OCI-LY7 (cell line): Measurements from ENCODE around the gene KRIT1. TPM values are rescaled to one million over a fixed set of nuclear protein-coding genes. Genes with fewer than 3 reads are reported as not detected.

Experiments used
- Bru-seq: library from RNA; stranded (reverse); fragments of 400-500 nt; gene quantifications from one replicate; lab custom pipeline; 2021; lab: Mats Ljungman, UMichigan
- BruChase-seq, 2 experiments: library from RNA; stranded (reverse); fragments of 400-500 nt; gene quantifications; one replicate each; lab custom pipeline; 2021; lab: Mats Ljungman, UMichigan
- BruUV-seq: library from RNA; stranded (reverse); fragments of 400-500 nt; replicated peaks from 2 replicates; lab custom pipeline; 2021; lab: Mats Ljungman, UMichigan
- CTCF ChIA-PET: fragments of 300-600 bp; sonication (Branson Sonifier 250); formaldehyde crosslinking; loops from one replicate; lab custom pipeline; 2022; ENCODE audit warnings: antibody characterized with exemption; ENCODE audit not compliant: unreplicated experiment; lab: Charles Lee
- POLR2A ChIA-PET: fragments of 300-600 bp; sonication (Branson Sonifier 250); formaldehyde crosslinking; loops from one replicate; lab custom pipeline; 2022; ENCODE audit warnings: antibody characterized with exemption; lab: Charles Lee
- DNase-seq: peaks from one replicate; pipeline ENCODE4 v3.0.0-alpha.2; 2015; ENCODE audit warnings: low spot score
- H2AFZ ChIP-seq: fragments of 200-600 bp; sonication (generic), shearing (Covaris generic); 2 replicates; pipeline ENCODE4 v1.6.1; 2014; ENCODE audit warnings: mild to moderate bottlenecking, antibody characterized with exemption, low read length, moderate library complexity
- H3K27ac ChIP-seq: fragments of 200-600 bp; sonication (generic); 2 replicates; pipeline ENCODE4 v1.5.1; 2014; ENCODE audit warnings: mixed run types, low read depth, mild to moderate bottlenecking, moderate library complexity, low read length, inconsistent platforms; ENCODE audit not compliant: poor library complexity, severe bottlenecking
- H3K36me3 ChIP-seq: fragments of 200-600 bp; sonication (generic); 2 replicates; pipeline ENCODE4 v1.6.1; 2014; ENCODE audit warnings: mild to moderate bottlenecking, antibody characterized with exemption, low read length, moderate library complexity, mixed read lengths; ENCODE audit not compliant: insufficient read depth
- H3K4me1 ChIP-seq: fragments of 200-600 bp; sonication (generic); 2 replicates; pipeline ENCODE4 v1.5.1; 2014; ENCODE audit warnings: mild to moderate bottlenecking, low read length; ENCODE audit not compliant: insufficient read depth, poor library complexity, severe bottlenecking
- H3K4me2 ChIP-seq: fragments of 200-600 bp; sonication (generic); 2 replicates; pipeline ENCODE4 v1.6.1; 2014; ENCODE audit warnings: mild to moderate bottlenecking, low read length
- H3K4me3 ChIP-seq: fragments of 200-600 bp; sonication (generic); 2 replicates; pipeline ENCODE4 v1.5.1; 2014; ENCODE audit warnings: mild to moderate bottlenecking, low read depth, low read length; ENCODE audit not compliant: poor library complexity, severe bottlenecking
- H3K79me2 ChIP-seq: fragments of 200-600 bp; sonication (generic); 2 replicates; pipeline ENCODE4 v1.6.1; 2016; ENCODE audit warnings: low read depth, mild to moderate bottlenecking, low read length, moderate library complexity, mixed read lengths; ENCODE audit not compliant: insufficient read depth
- H3K9me2 ChIP-seq: fragments of 200-600 bp; sonication (generic); 2 replicates; pipeline ENCODE4 v1.6.1; 2016; ENCODE audit warnings: mild to moderate bottlenecking, low read length, mixed read lengths; ENCODE audit not compliant: insufficient read depth
- H3K9me3 ChIP-seq: fragments of 200-600 bp; sonication (generic); 2 replicates; pipeline ENCODE4 v1.6.1; 2014; ENCODE audit warnings: mild to moderate bottlenecking, mixed run types, low read length, mixed read lengths
- H4K20me1 ChIP-seq: fragments of 200-600 bp; sonication (generic); 2 replicates; pipeline ENCODE4 v1.6.1; 2014; ENCODE audit warnings: mild to moderate bottlenecking, antibody characterized with exemption, low read length, moderate library complexity, mixed read lengths; ENCODE audit not compliant: insufficient read depth
- EZH2phosphoT487 ChIP-seq: fragments of 200-600 bp; sonication (generic); IDR thresholded peaks from 2 replicates; pipeline ENCODE4 v1.6.1; 2018; ENCODE audit warnings: low read depth, borderline replicate concordance, mild to moderate bottlenecking, mixed run types, antibody characterized with exemption, low read length, moderate library complexity, mixed read lengths
- intact Hi-C: fragments of 100-400 bp; cut with micrococcal nuclease; formaldehyde crosslinking; loops from one replicate; pipeline ENCODE4 v1.10.0; 2022; ENCODE audit not compliant: unreplicated experiment
- long read RNA-seq: library from polyadenylated mRNA; stranded (forward); transcript quantifications from one replicate; pipeline ENCODE4 v2.0.0, GENCODE V29; 2022
- total RNA-seq, 2 experiments: library from RNA; depleted of rRNA in 1 of 2; stranded (reverse); fragments of >200 nt in 1 of 2; shearing (Covaris generic) in 1 of 2; gene quantifications; 2 replicates each; pipeline ENCODE4 v1.2.3, GENCODE V29; 2014 to 2022
- TF ChIP-seq, protein P1 (sequence below): fragments of 200-600 bp; sonication (generic); conservative IDR thresholded peaks from 2 replicates; pipeline ENCODE4 v1.5.1; 2014; ENCODE audit warnings: mild to moderate bottlenecking, antibody characterized with exemption, low read length, moderate library complexity, mixed read lengths

Gene KRIT1
- total RNA-seq (2014; rRNA removed; shearing (Covaris generic)) (35.7 and 50.0 TPM in 2 replicates), total RNA-seq (2022) (44.5 and 44.8 TPM in 2 replicates), Bru-seq, nascent RNA (percentile 90 among the genes with signal in this experiment), BruChase-seq, experiment 1, labeled RNA remaining after a 6-hour chase (percentile 93 among the genes with signal in this experiment), BruChase-seq, experiment 2, labeled RNA remaining after a 2-hour chase (percentile 95 among the genes with signal in this experiment)
- long read RNA-seq, partial matches to known transcripts, result 8 of 38 reads
- long read RNA-seq, other reads (novel, unspliced or antisense), result 28 of 38 reads

DNA sequence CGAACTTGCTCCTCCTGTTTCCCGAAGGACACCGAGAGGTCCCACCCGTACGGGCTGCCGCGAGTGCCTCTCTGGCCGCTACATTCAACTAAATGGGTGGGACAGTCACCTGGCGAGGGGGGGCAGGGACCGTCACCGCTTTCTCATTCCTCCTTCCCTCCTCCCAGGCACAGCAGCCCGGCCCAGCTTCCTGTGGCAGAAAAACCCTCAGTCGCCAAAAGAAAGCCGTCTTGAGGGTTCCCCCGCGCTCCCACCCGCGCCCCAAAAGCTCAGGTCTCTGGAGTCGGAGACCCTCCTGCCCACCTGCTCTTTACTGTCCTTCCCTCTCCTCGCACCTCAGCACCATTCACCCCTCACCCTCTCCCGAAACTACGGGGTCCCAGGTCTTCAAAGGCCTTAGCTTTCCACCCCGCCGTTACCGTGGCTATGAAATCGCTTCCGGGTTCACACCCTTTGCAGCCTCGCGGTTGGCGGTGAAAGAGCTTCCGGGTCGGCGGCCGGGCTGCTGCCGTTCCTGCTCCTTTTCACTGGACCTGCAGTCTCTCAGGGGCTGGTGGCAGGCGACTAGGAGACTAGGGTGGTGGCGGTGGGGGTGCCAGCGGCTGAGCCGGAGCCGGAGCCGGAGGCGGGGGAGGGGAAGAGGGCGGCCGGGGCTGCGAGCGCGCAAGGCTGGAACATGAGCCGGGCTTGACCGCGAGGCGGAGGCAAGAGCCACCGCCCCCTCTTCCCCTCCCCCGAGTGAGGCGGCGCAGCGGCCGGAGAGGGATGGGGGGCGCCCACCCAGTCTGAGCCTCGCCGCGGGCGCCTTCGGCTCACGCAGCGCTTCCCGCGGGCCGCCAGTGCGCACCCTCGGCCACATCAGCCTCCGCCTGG, at the start of gene KRIT1, which contains the start of gene ANKIB1:
TSS of gene KRIT1 (minus strand) at position 428 of the 873 bp plus-strand sequence. CDS start 3,779 bp downstream, outside the sequence.
TSS of gene ANKIB1 (plus strand) at position 488 of the 873 bp plus-strand sequence. CDS start 49,005 bp downstream, outside the sequence.
- no peaks in the 10 kb centered on the region for H3K9me3 ChIP-seq
- DNase-seq, result peak; percentile 92
- H3K4me2 ChIP-seq, result peak within 1 kb of the TSS; percentile 91
- no TSS peak for BruUV-seq
- H3K9me2 ChIP-seq, result no peaks in the 10 kb centered on the region
- POLR2A ChIA-PET, result interaction anchor here (0.6 to 2.3 kb wide), 13 partner anchors 11 to 306 kb away, joined by 3 to 7 read pairs (median 3); partner anchors contain the start of gene CYP51A1
- peak within 1 kb of the TSS; percentile 73 for H2AFZ ChIP-seq
- peaks cover 35% of the 10 kb centered on the region for H3K36me3 ChIP-seq
- CTCF ChIA-PET, result interaction anchor here (1.3 kb wide), 1 partner anchor 37 kb away, joined by 3 read pairs; no protein-coding TSS in a partner anchor
- H3K4me1 ChIP-seq, result peaks cover 23% of the 10 kb centered on the region
- H3K27ac ChIP-seq, result peak within 1 kb of the TSS; percentile 76
- TF ChIP-seq, protein P1, sequence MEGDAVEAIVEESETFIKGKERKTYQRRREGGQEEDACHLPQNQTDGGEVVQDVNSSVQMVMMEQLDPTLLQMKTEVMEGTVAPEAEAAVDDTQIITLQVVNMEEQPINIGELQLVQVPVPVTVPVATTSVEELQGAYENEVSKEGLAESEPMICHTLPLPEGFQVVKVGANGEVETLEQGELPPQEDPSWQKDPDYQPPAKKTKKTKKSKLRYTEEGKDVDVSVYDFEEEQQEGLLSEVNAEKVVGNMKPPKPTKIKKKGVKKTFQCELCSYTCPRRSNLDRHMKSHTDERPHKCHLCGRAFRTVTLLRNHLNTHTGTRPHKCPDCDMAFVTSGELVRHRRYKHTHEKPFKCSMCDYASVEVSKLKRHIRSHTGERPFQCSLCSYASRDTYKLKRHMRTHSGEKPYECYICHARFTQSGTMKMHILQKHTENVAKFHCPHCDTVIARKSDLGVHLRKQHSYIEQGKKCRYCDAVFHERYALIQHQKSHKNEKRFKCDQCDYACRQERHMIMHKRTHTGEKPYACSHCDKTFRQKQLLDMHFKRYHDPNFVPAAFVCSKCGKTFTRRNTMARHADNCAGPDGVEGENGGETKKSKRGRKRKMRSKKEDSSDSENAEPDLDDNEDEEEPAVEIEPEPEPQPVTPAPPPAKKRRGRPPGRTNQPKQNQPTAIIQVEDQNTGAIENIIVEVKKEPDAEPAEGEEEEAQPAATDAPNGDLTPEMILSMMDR, result peak; percentile 27; the same call in 1 of the 2 replicates
- no peak for TF ChIP-seq EZH2phosphoT487
- peaks cover 78% of the 10 kb centered on the region for H3K79me2 ChIP-seq
- H4K20me1 ChIP-seq, result peaks cover 15% of the 10 kb centered on the region; the same call in 1 of the 2 replicates
- intact Hi-C loops, result loop anchor here (2.0 to 10.0 kb wide), 6 partner anchors 111 to 1521 kb away; partner anchors contain the start of genes AKAP9, CDK6, CYP51A1 and GATAD1
- peak within 1 kb of the TSS; percentile 89 for H3K4me3 ChIP-seq

DNA sequence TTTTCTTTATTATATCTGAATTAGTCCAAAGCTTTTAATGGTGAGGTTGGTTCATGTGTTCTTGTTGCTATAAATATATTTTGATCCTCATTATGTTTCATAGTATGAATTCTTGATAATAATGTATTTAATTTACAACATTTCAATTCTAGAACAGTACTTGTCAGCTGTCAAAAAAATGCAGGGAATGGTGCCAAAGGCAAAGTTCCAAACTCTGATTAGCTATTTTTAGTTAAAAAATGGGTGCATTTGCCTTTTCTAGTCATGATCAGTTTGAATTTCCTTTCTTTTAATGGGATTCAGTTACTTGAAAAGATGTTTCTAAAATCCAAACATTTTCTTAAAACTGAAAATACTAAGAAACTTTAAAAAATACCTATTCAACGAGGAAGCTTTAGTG, 49.7 kb upstream of the KRIT1 start:
- TF ChIP-seq, protein P1, result no peak
- no peak for TF ChIP-seq EZH2phosphoT487
- POLR2A ChIA-PET, result interaction anchor here (0.6 to 1.5 kb wide), 6 partner anchors 9 to 62 kb away, joined by 3 to 6 read pairs (median 4); no protein-coding TSS in a partner anchor
- H3K4me3 ChIP-seq, result no peak overlapping the region
- peaks cover 22% of the 10 kb centered on the region; the same call in 1 of the 2 replicates for H3K79me2 ChIP-seq
- CTCF ChIA-PET, result no interaction called here
- intact Hi-C loops, result no loop called here
- H3K27ac ChIP-seq, result no peak overlapping the region
- no peaks in the 10 kb centered on the region for H3K9me2 ChIP-seq
- H3K4me2 ChIP-seq, result no peak overlapping the region
- no peaks in the 10 kb centered on the region for H3K9me3 ChIP-seq
- peaks cover 3% of the 10 kb centered on the region for H3K4me1 ChIP-seq
- BruUV-seq, result no TSS peak
- no peaks in the 10 kb centered on the region for H4K20me1 ChIP-seq
- peaks cover 26% of the 10 kb centered on the region; the same call in 1 of the 2 replicates for H3K36me3 ChIP-seq
- H2AFZ ChIP-seq, result no peak overlapping the region
- DNase-seq, result no peak
